Stimulated activated CD4-positive, alpha-beta T cell treated with anti-CD3 and anti-CD28 coated beads, TNF-alpha, amount 100 ng/mL, for 1 hour (primary cell): ENCODE measurements around the gene NOC2L.

Experiments
- DNase-seq, 3 donors: peaks; one replicate each; pipeline ENCODE4 v3.0.0-alpha.2; 2020; ENCODE audit warnings: low read depth in 3 of 3, low spot score in 1 of 3

NOC2L gene

DNA sequence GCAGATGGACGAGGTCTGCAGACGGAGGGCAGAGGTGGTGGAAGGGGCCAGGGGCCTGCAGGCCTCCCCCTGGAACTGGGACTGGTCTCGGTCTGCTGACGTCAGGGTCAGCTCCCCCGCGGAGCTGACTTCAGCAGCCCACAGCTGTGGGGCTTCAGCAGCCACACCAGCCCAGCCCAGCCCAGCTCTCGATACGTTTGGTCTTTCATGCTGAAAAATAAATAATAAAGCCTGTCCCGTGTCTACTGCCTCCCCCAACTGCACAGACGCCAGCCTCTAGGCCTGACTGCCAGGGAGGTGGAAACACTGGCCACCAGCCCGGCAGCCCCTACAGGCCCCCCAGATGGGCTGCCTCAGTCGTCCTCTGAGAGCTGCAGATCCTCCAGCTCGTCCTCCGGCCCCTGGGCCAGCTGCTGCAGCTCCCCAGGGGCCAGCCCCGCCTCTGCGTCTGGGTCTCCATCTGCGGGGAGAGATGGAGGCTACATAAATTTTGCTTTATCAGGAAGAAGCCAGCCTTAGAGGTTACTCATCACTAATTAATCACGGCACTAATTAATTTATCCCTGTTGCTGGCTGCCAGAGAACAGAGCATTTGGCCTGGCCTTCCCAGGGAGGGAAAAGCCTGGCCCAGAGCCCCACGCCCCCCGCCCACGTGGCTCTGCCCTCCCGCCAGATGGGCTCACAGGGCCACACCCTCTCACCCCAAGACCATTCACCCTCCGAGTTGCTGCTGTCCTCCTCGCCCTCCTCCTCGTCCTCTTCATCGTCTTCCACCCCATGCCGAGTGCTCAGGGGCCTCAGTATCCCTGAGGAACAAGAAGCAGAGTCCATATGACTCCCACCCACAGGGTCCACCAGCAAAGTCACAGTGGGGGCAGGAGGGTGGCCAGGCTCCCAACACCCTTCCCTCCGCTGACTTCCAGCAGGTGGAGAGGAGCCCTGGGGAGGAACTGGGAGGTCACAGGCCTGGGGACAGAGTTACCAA, 14.4 kb downstream of the NOC2L start:
- no peak for DNase-seq

GRCh38 chr1:943545-944340, 15.3 kb downstream of the NOC2L start:
- no peak for DNase-seq

GRCh38 chr1:942864-943533, 16.1 kb downstream of the NOC2L start:
- no peak for DNase-seq

DNA sequence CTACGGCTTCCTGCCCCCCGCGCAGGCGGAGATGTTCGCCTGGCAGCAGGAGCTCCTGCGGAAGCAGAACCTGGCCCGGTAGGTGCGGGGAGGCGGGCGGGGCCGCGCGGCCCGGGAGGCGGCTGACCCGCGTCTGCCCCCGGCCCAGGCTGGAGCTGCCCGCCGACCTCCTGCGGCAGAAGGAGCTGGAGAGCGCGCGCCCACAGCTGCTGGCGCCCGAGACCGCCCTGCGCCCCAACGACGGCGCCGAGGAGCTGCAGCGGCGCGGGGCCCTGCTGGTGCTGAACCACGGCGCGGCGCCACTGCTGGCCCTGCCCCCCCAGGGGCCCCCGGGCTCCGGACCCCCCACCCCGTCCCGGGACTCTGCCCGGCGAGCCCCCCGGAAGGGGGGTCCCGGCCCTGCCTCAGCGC, 16.6 kb downstream of the NOC2L start:
- DNase-seq = no peak

- no peak for DNase-seq
Observed at GRCh38 chr1:941588-942383, 17.3 kb downstream of the NOC2L start.

- no peak for DNase-seq
Observed at GRCh38 chr1:941015-941587, 18.0 kb downstream of the NOC2L start.

DNA sequence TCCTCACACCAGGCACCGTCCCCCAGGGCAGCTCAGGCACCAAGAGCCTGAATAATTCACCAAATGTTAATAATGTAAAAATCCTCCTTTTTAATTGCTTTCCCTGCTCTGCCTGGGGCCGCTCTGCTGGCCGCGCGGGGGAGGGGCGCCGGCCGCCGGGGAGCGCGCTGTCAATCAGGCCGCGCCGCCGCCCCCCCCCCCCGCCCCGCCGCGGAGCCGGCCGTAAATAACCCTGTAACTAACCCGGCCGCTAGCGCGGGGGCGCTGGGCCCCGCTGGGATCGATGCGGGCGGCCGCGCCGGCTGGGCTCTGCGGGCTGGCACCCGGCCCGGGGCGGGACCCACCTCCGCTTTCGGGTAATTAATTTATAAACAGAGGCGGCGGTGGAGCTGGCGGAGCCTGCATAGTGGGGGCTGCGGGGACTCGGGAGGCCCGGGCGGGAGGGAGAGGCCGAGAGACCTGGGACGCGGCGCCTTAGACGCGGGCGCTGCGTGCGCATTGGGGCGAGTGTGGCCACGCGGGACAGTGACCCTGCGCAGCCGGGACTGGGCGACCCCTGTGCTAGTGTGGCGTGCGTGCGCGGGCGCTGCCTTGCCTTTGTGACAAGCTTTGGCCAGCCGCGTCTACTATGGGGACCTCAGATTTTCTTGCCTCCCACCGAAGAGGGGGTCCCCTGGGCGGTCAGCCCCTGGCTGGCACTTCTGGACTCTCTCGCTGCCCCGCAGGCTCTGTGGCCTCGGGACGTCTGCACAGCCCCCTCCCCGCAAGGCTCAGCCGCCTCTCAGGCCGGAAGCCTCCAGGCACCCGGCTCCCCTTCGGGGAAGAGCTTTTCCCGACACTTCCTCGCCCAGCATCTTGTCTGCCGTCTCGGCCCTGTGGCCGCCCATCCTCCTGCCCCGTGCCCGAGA, 18.7 kb downstream of the NOC2L start:
- no peak for DNase-seq

DNA sequence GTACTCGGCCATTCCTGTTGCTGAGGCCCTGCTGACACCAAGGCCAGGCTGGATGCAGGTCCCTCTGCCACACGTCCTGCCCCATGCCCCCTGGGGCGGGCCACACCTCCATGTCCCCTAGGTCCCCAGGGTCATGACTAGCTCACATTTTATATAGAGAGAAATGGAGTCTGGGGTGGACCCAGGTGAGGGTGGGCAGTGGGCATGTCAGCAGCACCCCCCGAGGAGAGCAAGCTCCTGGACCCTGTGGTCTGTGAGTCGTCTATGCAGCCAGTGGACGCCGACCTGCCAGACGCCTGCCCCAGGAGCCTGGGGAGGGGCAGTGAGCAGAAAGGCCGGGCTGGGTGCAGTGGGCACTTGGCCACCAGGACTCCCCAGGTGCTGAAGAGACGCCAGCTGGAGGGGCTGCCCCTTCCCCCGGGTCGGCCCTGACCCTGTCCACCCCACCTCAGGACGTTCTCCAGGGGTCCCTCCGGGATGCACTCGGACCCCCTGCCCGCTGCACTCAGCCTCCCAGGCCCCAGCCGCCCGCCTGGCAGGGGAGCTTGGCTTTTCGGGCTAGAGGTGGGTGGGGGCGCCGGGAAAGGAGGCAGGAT, 19.4 kb downstream of the NOC2L start:
- no peak for DNase-seq

GRCh38 chr1:938711-939489, 20.2 kb downstream of the NOC2L start:
- no peak for DNase-seq

- no peak for DNase-seq
Observed at GRCh38 chr1:938088-938683, 20.9 kb downstream of the NOC2L start.

- no peak for DNase-seq
Observed at GRCh38 chr1:937521-937920, 21.5 kb downstream of the NOC2L start.

GRCh38 chr1:936348-937264, 22.4 kb downstream of the NOC2L start:
- no peak for DNase-seq

DNA sequence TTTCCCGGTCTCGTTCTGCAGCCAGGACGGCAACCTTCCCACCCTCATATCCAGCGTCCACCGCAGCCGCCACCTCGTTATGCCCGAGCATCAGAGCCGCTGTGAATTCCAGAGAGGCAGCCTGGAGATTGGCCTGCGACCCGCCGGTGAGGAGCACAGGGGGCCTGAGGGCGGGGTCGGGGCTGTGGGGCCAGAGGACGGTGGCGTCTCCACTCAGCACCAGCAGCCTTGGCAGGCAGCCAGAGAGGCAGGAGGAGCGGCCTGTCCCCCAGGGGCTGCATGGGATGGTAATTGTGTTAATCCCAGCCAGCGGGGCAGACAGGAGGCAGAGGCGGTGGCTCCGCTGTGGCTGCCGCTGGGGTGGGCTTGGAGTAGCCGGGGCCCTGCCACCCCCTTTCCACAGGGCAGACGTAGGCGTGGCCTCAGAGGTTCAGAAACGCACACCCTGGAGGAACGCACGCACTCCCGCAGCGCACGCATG, 23.3 kb downstream of the NOC2L start:
- DNase-seq = no peak

DNA sequence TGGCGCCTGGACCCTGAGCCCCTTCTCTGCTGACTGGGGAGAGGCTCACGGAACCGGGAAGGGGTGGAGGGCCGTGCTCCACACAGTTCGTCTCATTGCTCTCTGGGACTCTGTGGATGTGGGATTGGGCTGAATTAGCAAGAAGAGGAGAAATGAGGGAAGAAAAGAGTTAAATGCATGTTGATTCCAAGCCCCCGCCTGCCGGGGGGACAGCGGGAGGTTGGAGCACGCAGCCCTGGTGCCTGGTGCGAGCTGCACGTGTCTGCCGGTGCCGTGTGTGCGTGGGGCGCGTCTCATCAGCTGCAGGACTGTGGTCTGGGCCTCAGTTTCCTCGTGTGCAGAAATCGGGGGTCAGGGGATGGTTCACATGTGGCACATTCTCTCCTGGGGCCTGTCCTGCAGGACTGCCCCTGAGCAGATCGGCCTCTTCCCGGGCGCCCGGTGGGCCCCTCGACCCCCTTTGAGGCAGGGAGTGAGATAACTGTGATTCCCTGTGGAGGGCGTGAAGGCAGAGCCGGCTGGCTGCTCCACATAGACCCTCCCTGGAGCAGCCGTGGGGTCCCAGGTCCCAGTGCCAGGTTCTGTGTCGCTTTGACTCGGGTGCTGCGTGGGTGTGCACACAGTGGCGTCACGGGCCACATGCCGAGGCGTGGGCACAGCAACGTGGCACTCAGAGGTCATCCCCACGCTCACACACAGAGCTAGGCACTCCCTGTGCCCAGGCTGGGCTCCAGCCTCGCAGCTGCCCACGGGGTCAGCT, 23.9 kb downstream of the NOC2L start:
- no peak for DNase-seq

DNA sequence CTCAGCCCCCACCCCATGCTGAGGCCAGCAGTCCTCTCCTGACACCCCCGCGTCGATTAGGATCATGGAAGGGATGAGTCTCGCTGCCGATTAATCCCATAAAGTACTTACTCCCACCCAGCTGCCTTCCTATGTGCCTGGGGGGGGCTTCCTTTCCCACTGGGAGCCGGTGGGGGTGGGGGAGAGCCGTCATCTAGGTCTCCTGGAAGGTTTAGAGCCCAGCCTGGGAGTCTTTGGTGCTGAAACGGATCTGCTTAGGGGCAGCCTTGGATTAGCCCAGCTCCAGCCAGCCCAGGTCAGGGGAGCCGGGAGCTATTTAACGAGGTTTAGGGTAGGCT, 25.5 kb downstream of the NOC2L start:
- DNase-seq = no peak
